A549 (cell line): ENCODE data around the gene FAM241B. TPM values are rescaled to one million over a fixed set of nuclear protein-coding genes. Genes with fewer than 3 reads are reported as not detected.

Source experiments
- ATAC-seq, 2 experiments: fragments of 200-7000 bp in 1 of 2; fragments of >200 bp in 1 of 2; cut with Nextera tagmentation in 1 of 2; cut with Tn5 transposase in 1 of 2; 3 replicates each; pipeline versions ENCODE4 v1.8.0 to v1.9.1; 2018 to 2020; ENCODE audit warnings: mild to moderate bottlenecking in 1 of 2, moderate library complexity in 1 of 2
- CTCF ChIA-PET: fragments of 300-600 bp; sonication (Branson Sonifier 250); formaldehyde crosslinking; extraction: SDS; loops from one replicate; lab custom pipeline; 2021; ENCODE audit warnings: antibody characterized with exemption, inconsistent platforms; lab: Yijun Ruan, JAX
- POLR2A ChIA-PET: fragments of 350-600 bp; formaldehyde crosslinking; extraction: SDS; loops from one replicate; lab custom pipeline; 2021; ENCODE audit warnings: antibody characterized with exemption, inconsistent platforms; lab: Yijun Ruan, JAX
- DNase-seq, 2 experiments: peaks; one replicate each; pipeline versions ENCODE4 v3.0.0 to v3.0.0-alpha.2; 2011 to 2016; ENCODE audit warnings: low read depth in 1 of 2, low spot score in 1 of 2
- FAIRE-seq: peaks from 2 replicates; lab custom pipeline; 2011; peaks lifted over from hg19 to GRCh38; lab: Jason Lieb, UNC
- H3K27ac ChIP-seq, 2 experiments: fragments of >200 bp; sonication (Bioruptor Twin); formaldehyde crosslinking; 3 replicates each; pipeline ENCODE4 v1.5.1; 2016 to 2017
- H3K4me1 ChIP-seq: fragments of >200 bp; sonication (Bioruptor Twin); formaldehyde crosslinking; 3 replicates; pipeline ENCODE4 v1.6.1; 2016
- H3K4me2 ChIP-seq: fragments of >200 bp; sonication (Bioruptor Twin); formaldehyde crosslinking; 3 replicates; pipeline ENCODE4 v1.6.1; 2016
- H3K4me3 ChIP-seq: fragments of >200 bp; sonication (Bioruptor Twin); formaldehyde crosslinking; 3 replicates; pipeline ENCODE4 v1.5.1; 2016
- H3K9me3 ChIP-seq: fragments of >200 bp; sonication (Bioruptor Twin); formaldehyde crosslinking; 3 replicates; pipeline ENCODE4 v1.6.1; 2016
- BCL3 ChIP-seq: fragments of >200 bp; sonication (Bioruptor Twin); formaldehyde crosslinking; IDR thresholded peaks from 3 replicates; pipeline ENCODE4 v1.6.1; 2016
- CHD2 ChIP-seq: fragments of 150-350 bp; IDR thresholded peaks from 2 replicates; pipeline ENCODE4 v1.6.1; 2014; ENCODE audit warnings: low read length; ENCODE audit not compliant: partially characterized antibody
- CTCF ChIP-seq: fragments of >200 bp; sonication (Bioruptor Twin); formaldehyde crosslinking; IDR thresholded peaks from 3 replicates; pipeline ENCODE4 v1.5.1; 2016
- FOXS1 ChIP-seq: fragments of 250-450 bp; sonication (Bioruptor Pico); IDR thresholded peaks from 2 replicates; pipeline ENCODE4 v1.5.0; 2020; ENCODE audit warnings: mild to moderate bottlenecking, moderate library complexity
- KDM5A ChIP-seq: fragments of 200-600 bp; sonication (generic); IDR thresholded peaks from 2 replicates; pipeline ENCODE4 v1.6.1; 2016; ENCODE audit warnings: antibody characterized with exemption, mild to moderate bottlenecking
- MAX ChIP-seq: IDR thresholded peaks from 2 replicates; pipeline ENCODE4 v1.6.1; 2012
- POLR2A ChIP-seq: IDR thresholded peaks from 2 replicates; pipeline ENCODE4 v1.6.1; 2012; ENCODE audit warnings: mild to moderate bottlenecking, low read length
- RAD21 ChIP-seq, 2 experiments: fragments of >200 bp in 1 of 2; sonication (Bioruptor Twin) in 1 of 2; formaldehyde crosslinking in 1 of 2; IDR thresholded peaks in 1 of 2; conservative IDR thresholded peaks in 1 of 2; 2 replicates in 1 of 2; 3 replicates in 1 of 2; pipeline ENCODE4 v1.6.1; 2012 to 2018; ENCODE audit warnings: inconsistent platforms in 1 of 2
- REST ChIP-seq: fragments of 200-600 bp; sonication (generic); IDR thresholded peaks from 2 replicates; pipeline ENCODE4 v1.6.1; 2016; ENCODE audit warnings: antibody characterized with exemption, mild to moderate bottlenecking, moderate library complexity
- RNF2 ChIP-seq: fragments of 200-600 bp; sonication (generic); IDR thresholded peaks from 2 replicates; pipeline ENCODE4 v1.6.1; 2016; ENCODE audit warnings: low read depth, mild to moderate bottlenecking, antibody characterized with exemption, moderate library complexity, borderline replicate concordance
- SMC3 ChIP-seq: fragments of >200 bp; sonication (Bioruptor Twin); formaldehyde crosslinking; IDR thresholded peaks from 3 replicates; pipeline ENCODE4 v1.6.1; 2018; ENCODE audit warnings: inconsistent platforms
- ZNF302 ChIP-seq: fragments of 250-450 bp; sonication (Bioruptor Pico); IDR thresholded peaks from 2 replicates; pipeline ENCODE4 v1.9.0; 2021; ENCODE audit warnings: inconsistent platforms, mild to moderate bottlenecking, moderate library complexity
- WGBS: methylation state at CpG from one replicate; pipeline ENCODE4 v1.1.6; 2017; ENCODE audit errors: missing lambda C conversion rate; 5-methylcytosine and 5-hydroxymethylcytosine counted together
- polyA plus RNA-seq, 4 experiments: library from polyadenylated mRNA; depleted of rRNA in 3 of 4; stranded (reverse); fragments of >200 nt; fragmentation: RNase III in 1 of 4; extraction: RNeasy Plus Mini Kit Qiagen cat#74134 plus additional on column Dnase treatment in 1 of 4; gene quantifications; 2 replicates in 3 of 4; 3 replicates in 1 of 4; pipeline ENCODE4 v1.2.3, GENCODE V29; 2011 to 2017

Gene FAM241B
- polyA plus RNA-seq, 2 of the 4 experiments (the other 2 are of a cell fraction): 22.8 to 23.8 TPM

- CTCF ChIA-PET: interaction anchor here (0.5 to 16.8 kb wide), 27 partner anchors 10 to 736 kb away, joined by 3 to 385 read pairs (median 4); partner anchors contain the start of gene FAM241B
- no peak for FAIRE-seq
- no peak for ATAC-seq
- Histone ChIP-seq H3K4me3 (no peak overlapping the region), H3K27ac (no peak overlapping the region), H3K9me3 (no peaks in the 10 kb centered on the region), H3K4me1 (no peaks in the 10 kb centered on the region), H3K4me2 (no peak overlapping the region)
- TF ChIP-seq RAD21 (conservative IDR thresholded peaks at IDR 0.05 in 1 of 2, IDR thresholded peaks at IDR 0.05 in 1 of 2) (no peak), POLR2A (no peak), KDM5A (no peak), REST (no peak), BCL3 (no peak), FOXS1 (CRISPR knock-in tag) (no peak), RNF2 (no peak), CHD2 (no peak)
- POLR2A ChIA-PET: no interaction called here
- no peak for DNase-seq
- 52% methylated on average over 8 of the region's 8 CpGs for WGBS
Measured at GRCh38 chr10:69638642-69639041, 8.6 kb downstream of the FAM241B start.

- ChIA-PET POLR2A (interaction anchor here (0.6 kb wide), 2 partner anchors 237 to 531 kb away, joined by 4 to 10 read pairs; partner anchors contain the start of gene SAR1A), CTCF (interaction anchor here (0.6 to 16.8 kb wide), 40 partner anchors 8 to 735 kb away, joined by 3 to 385 read pairs (median 4); partner anchors contain the start of genes COL13A1 and FAM241B)
- ATAC-seq (peak; percentile 58 to 84), DNase-seq (peak; percentile 73 to 80), FAIRE-seq (no peak)
- Histone ChIP-seq H3K4me1 (no peaks in the 10 kb centered on the region), H3K27ac (no peak overlapping the region), H3K4me3 (no peak overlapping the region), H3K4me2 (no peak overlapping the region), H3K9me3 (no peaks in the 10 kb centered on the region)
- TF ChIP-seq ZNF302 (CRISPR knock-in tag): no peak
- TF ChIP-seq CTCF: peak; percentile 95
- peak; percentile 86 for TF ChIP-seq SMC3
- peak; percentile 93 for TF ChIP-seq RAD21 (conservative IDR thresholded peaks at IDR 0.05 in 1 of 2, IDR thresholded peaks at IDR 0.05 in 1 of 2)
- TF ChIP-seq MAX: no peak
- WGBS: 35% methylated on average over 11 of the region's 11 CpGs
Measured at GRCh38 chr10:69639291-69640195, 9.5 kb downstream of the FAM241B start.
